Smooth muscle cell (in vitro differentiated cells): ENCODE results near the gene SUMF1. TPM values are rescaled to one million over a fixed set of nuclear protein-coding genes. Genes with fewer than 3 reads are reported as not detected.

Experiments
- DNase-seq: peaks from one replicate; lab custom pipeline; 2025; ENCODE audit not compliant: unreplicated experiment; lab: John Stamatoyannopoulos, UW
- H2AFZ ChIP-seq: fragments of 200-600 bp; sonication (generic); 2 replicates; pipeline ENCODE4 v1.6.0; 2016; ENCODE audit warnings: antibody characterized with exemption, low read depth, mild to moderate bottlenecking
- H3F3A ChIP-seq: fragments of 200-600 bp; sonication (generic); 2 replicates; pipeline ENCODE4 v1.6.0; 2017; ENCODE audit warnings: antibody characterized with exemption, low read depth
- H3K27ac ChIP-seq: fragments of 200-600 bp; sonication (generic); 2 replicates; pipeline ENCODE4 v1.5.1; 2016; ENCODE audit warnings: low read depth, mild to moderate bottlenecking
- H3K27me3 ChIP-seq: fragments of 200-600 bp; sonication (generic); 2 replicates; pipeline ENCODE4 v1.6.1; 2016; ENCODE audit warnings: low read depth, mild to moderate bottlenecking
- H3K36me3 ChIP-seq: fragments of 200-600 bp; sonication (generic); 2 replicates; pipeline ENCODE4 v1.5.1; 2016; ENCODE audit warnings: low read depth
- H3K4me1 ChIP-seq: fragments of 200-600 bp; sonication (generic); 2 replicates; pipeline ENCODE4 v1.5.1; 2016; ENCODE audit warnings: low read depth
- H3K4me2 ChIP-seq: fragments of 200-600 bp; sonication (generic); 2 replicates; pipeline ENCODE4 v1.6.0; 2016; ENCODE audit warnings: mild to moderate bottlenecking
- H3K4me3 ChIP-seq: fragments of 200-600 bp; sonication (generic); 2 replicates; pipeline ENCODE4 v1.5.1; 2016; ENCODE audit warnings: mild to moderate bottlenecking
- H3K79me2 ChIP-seq: fragments of 200-600 bp; sonication (generic); 2 replicates; pipeline ENCODE4 v1.6.0; 2016; ENCODE audit warnings: low read depth, mild to moderate bottlenecking
- H3K9ac ChIP-seq: fragments of 200-600 bp; sonication (generic); 2 replicates; pipeline ENCODE4 v1.6.0; 2016; ENCODE audit warnings: low read depth
- H3K9me3 ChIP-seq: fragments of 200-600 bp; sonication (generic); replicated peaks from 2 replicates; pipeline ENCODE4 v1.5.1; 2016; ENCODE audit warnings: low read depth
- H4K20me1 ChIP-seq: fragments of 200-600 bp; sonication (generic); 2 replicates; pipeline ENCODE4 v1.6.0; 2016; ENCODE audit warnings: low read depth
- CTCF ChIP-seq: fragments of 200-600 bp; sonication (generic); IDR thresholded peaks from 2 replicates; pipeline ENCODE4 v1.5.1; 2017; ENCODE audit warnings: borderline replicate concordance, mild to moderate bottlenecking, antibody characterized with exemption; ENCODE audit not compliant: insufficient read depth, poor library complexity, severe bottlenecking
- WGBS: methylation state at CpG from one replicate; pipeline ENCODE4 v1.1.7; 2016; ENCODE audit warnings: low lambda C conversion rate; 5-methylcytosine and 5-hydroxymethylcytosine counted together
- polyA plus RNA-seq: library from polyadenylated mRNA; unstranded; fragments of >200 nt; fragmentation: Nextera tagmentation; extraction: Ambion mirVana; gene quantifications from 2 replicates; pipeline ENCODE4 v1.2.1, GENCODE V29; 2016
- total RNA-seq: library from RNA; depleted of rRNA; stranded (reverse); fragments of >200 nt; gene quantifications from 2 replicates; pipeline ENCODE4 v1.2.3, GENCODE V29; 2014

Gene SUMF1
- total and polyA plus RNA-seq, 2 experiments from 2014 or later, result 28.3 to 29.5 TPM

GRCh38 chr3:4429648-4430350, 37.3 kb downstream of the SUMF1 start:
- no peaks in the 10 kb centered on the region for H3K9me3 ChIP-seq
- 80% methylated on average over 6 of the region's 6 CpGs for WGBS
- no peaks in the 10 kb centered on the region for H3K27me3 ChIP-seq
- H3K4me1 ChIP-seq, result no peaks in the 10 kb centered on the region
- no peak for TF ChIP-seq CTCF
- no peak overlapping the region for H3K4me3 ChIP-seq
- H3F3A ChIP-seq, result no peaks in the 10 kb centered on the region
- no peak overlapping the region for H3K27ac ChIP-seq
- DNase-seq, result no peak
- no peak overlapping the region for H2AFZ ChIP-seq
- H3K36me3 ChIP-seq, result no peaks in the 10 kb centered on the region
- no peaks in the 10 kb centered on the region for H3K79me2 ChIP-seq
- no peak overlapping the region for H3K9ac ChIP-seq
- H3K4me2 ChIP-seq, result no peak overlapping the region
- no peaks in the 10 kb centered on the region for H4K20me1 ChIP-seq

- no peak overlapping the region for H2AFZ ChIP-seq
- no peaks in the 10 kb centered on the region for H4K20me1 ChIP-seq
- peak overlapping the region; percentile 30 for H3K9ac ChIP-seq
- H3K4me2 ChIP-seq, result peak overlapping the region; percentile 62
- no peaks in the 10 kb centered on the region for H3K4me1 ChIP-seq
- TF ChIP-seq CTCF, result no peak
- no peak overlapping the region for H3K4me3 ChIP-seq
- 59% methylated on average over 4 of the region's 4 CpGs for WGBS
- no peaks in the 10 kb centered on the region for H3K36me3 ChIP-seq
- no peaks in the 10 kb centered on the region for H3K27me3 ChIP-seq
- no peaks in the 10 kb centered on the region for H3K79me2 ChIP-seq
- H3K9me3 ChIP-seq, result no peaks in the 10 kb centered on the region
- H3K27ac ChIP-seq, result peak overlapping the region; percentile 79
- DNase-seq, result no peak
- H3F3A ChIP-seq, result no peaks in the 10 kb centered on the region
Observed at GRCh38 chr3:4426782-4427344, 40.2 kb downstream of the SUMF1 start.

GRCh38 chr3:4426261-4426781, 40.7 kb downstream of the SUMF1 start:
- Histone ChIP-seq H3K4me2 (peak overlapping the region; percentile 42), H3K79me2 (no peaks in the 10 kb centered on the region), H3K9ac (peak overlapping the region; percentile 58), H3K4me3 (no peak overlapping the region), H3K4me1 (no peaks in the 10 kb centered on the region), H3F3A (no peaks in the 10 kb centered on the region), H4K20me1 (no peaks in the 10 kb centered on the region), H3K27ac (peak overlapping the region; percentile 79), H3K36me3 (no peaks in the 10 kb centered on the region), H3K9me3 (no peaks in the 10 kb centered on the region), H2AFZ (no peak overlapping the region), H3K27me3 (no peaks in the 10 kb centered on the region)
- no peak for DNase-seq
- TF ChIP-seq CTCF, result no peak
- 66% methylated on average over 3 of the region's 3 CpGs for WGBS
